Liver (tissue), 9 donors: ENCODE data around the gene SCARB1. TPM values are rescaled to one million over a fixed set of nuclear protein-coding genes. Genes with fewer than 3 reads are reported as not detected.
"Not testable (repeated sequence)": the region's sequence is repeated elsewhere in the genome, so short reads cannot be mapped to it uniquely, and the experiment has no call there.

ENCODE experiments used
- DNase-seq: peaks from one replicate; pipeline ENCODE4 v3.0.0-alpha.2; 2017; ENCODE audit warnings: low spot score
- H3K27ac ChIP-seq, 2 donors: one replicate each; pipeline ENCODE4 v1.7.0; 2013; ENCODE audit warnings: inconsistent platforms in 2 of 2, low read length in 2 of 2, control low read depth in 1 of 2, low read depth in 1 of 2, mild to moderate bottlenecking in 1 of 2
- H3K27me3 ChIP-seq, 4 donors: one replicate each; pipeline versions ENCODE4 v1.6.1 to v1.7.0; 2013; ENCODE audit warnings: low read length in 3 of 4, inconsistent platforms in 1 of 4, mild to moderate bottlenecking in 1 of 4, moderate library complexity in 1 of 4; ENCODE audit not compliant: control insufficient read depth in 4 of 4, insufficient read depth in 4 of 4
- H3K36me3 ChIP-seq, 4 donors: one replicate each; pipeline versions ENCODE4 v1.6.1 to v1.7.0; 2013; ENCODE audit warnings: low read length in 3 of 4, mild to moderate bottlenecking in 3 of 4, low read depth in 1 of 4, moderate library complexity in 1 of 4; ENCODE audit not compliant: control insufficient read depth in 4 of 4, insufficient read depth in 3 of 4
- H3K4me1 ChIP-seq, 4 donors: one replicate each; pipeline versions ENCODE4 v1.6.1 to v1.7.0; 2013; ENCODE audit warnings: low read length in 3 of 4, mild to moderate bottlenecking in 3 of 4, moderate library complexity in 1 of 4; ENCODE audit not compliant: control insufficient read depth in 4 of 4, insufficient read depth in 4 of 4
- H3K4me3 ChIP-seq, 3 donors: one replicate each; pipeline versions ENCODE4 v1.6.1 to v1.7.0; 2013; ENCODE audit warnings: low read length in 3 of 3, control low read depth in 1 of 3, low read depth in 1 of 3, mild to moderate bottlenecking in 1 of 3
- H3K9ac ChIP-seq, 2 donors: one replicate each; pipeline ENCODE4 v1.7.0; 2013; ENCODE audit warnings: low read length in 2 of 2, mild to moderate bottlenecking in 2 of 2, moderate library complexity in 2 of 2, control low read depth in 1 of 2, low read depth in 1 of 2
- H3K9me3 ChIP-seq, 4 donors: one replicate each; pipeline versions ENCODE4 v1.6.1 to v1.7.0; 2013; ENCODE audit warnings: low read length in 3 of 4; ENCODE audit not compliant: control insufficient read depth in 4 of 4
- EGR1 ChIP-seq, 2 donors: IDR thresholded peaks; 2 replicates each; pipeline ENCODE4 v1.6.1; 2016 to 2018; ENCODE audit warnings: antibody characterized with exemption in 2 of 2, low read depth in 2 of 2
- FOXA1 ChIP-seq: IDR thresholded peaks from 2 replicates; pipeline ENCODE4 v1.6.1; 2016; ENCODE audit warnings: antibody characterized with exemption
- FOXA2 ChIP-seq: IDR thresholded peaks from 2 replicates; pipeline ENCODE4 v1.6.1; 2016; ENCODE audit warnings: antibody characterized with exemption
- GABPA ChIP-seq, 2 donors: IDR thresholded peaks in 1 of 2; conservative IDR thresholded peaks in 1 of 2; 2 replicates each; pipeline ENCODE4 v1.6.1; 2016; ENCODE audit warnings: antibody characterized with exemption in 2 of 2, mild to moderate bottlenecking in 1 of 2, moderate library complexity in 1 of 2
- HNF4A ChIP-seq, 2 donors: conservative IDR thresholded peaks; 2 replicates each; pipeline ENCODE4 v1.6.1; 2016; ENCODE audit warnings: antibody characterized with exemption in 2 of 2, mild to moderate bottlenecking in 2 of 2
- HNF4G ChIP-seq: IDR thresholded peaks from 2 replicates; pipeline ENCODE4 v1.6.1; 2016; ENCODE audit warnings: antibody characterized with exemption
- JUND ChIP-seq, 2 donors: IDR thresholded peaks; 2 replicates each; pipeline ENCODE4 v1.6.1; 2016; ENCODE audit warnings: antibody characterized with exemption in 2 of 2
- NR2F2 ChIP-seq: IDR thresholded peaks from 2 replicates; pipeline ENCODE4 v1.6.1; 2016; ENCODE audit warnings: antibody characterized with exemption
- RAD21 ChIP-seq, 2 donors: IDR thresholded peaks; 2 replicates each; pipeline ENCODE4 v1.6.1; 2016; ENCODE audit warnings: antibody characterized with exemption in 2 of 2, mild to moderate bottlenecking in 2 of 2
- RXRA ChIP-seq, 2 donors: IDR thresholded peaks; 2 replicates each; pipeline ENCODE4 v1.6.1; 2017 to 2018; ENCODE audit warnings: antibody characterized with exemption in 2 of 2, mild to moderate bottlenecking in 1 of 2
- SP1 ChIP-seq: IDR thresholded peaks from 2 replicates; pipeline ENCODE4 v1.6.1; 2018; ENCODE audit warnings: antibody characterized with exemption, mild to moderate bottlenecking
- TAF1 ChIP-seq: conservative IDR thresholded peaks from 2 replicates; pipeline ENCODE4 v1.6.1; 2016; ENCODE audit warnings: antibody characterized with exemption, mild to moderate bottlenecking
- YY1 ChIP-seq: IDR thresholded peaks from 2 replicates; pipeline ENCODE4 v1.6.1; 2016; ENCODE audit warnings: antibody characterized with exemption, mild to moderate bottlenecking
- WGBS: extraction: QIAGEN DNeasy Blood & Tissue Kit; methylation state at CpG from one replicate; pipeline ENCODE4 v1.1.7; 2013; 5-methylcytosine and 5-hydroxymethylcytosine counted together
- polyA plus RNA-seq, 2 donors: library from polyadenylated mRNA; stranded (reverse) in 1 of 2; unstranded in 1 of 2; fragments of 200-250 nt in 1 of 2; fragments of >200 nt in 1 of 2; fragmentation: Nextera tagmentation in 1 of 2; extraction: Ambion mirVana in 1 of 2; gene quantifications; one replicate each; pipeline versions ENCODE4 v1.2.1 to v1.2.3, GENCODE V29; 2013 to 2015
- total RNA-seq, 2 donors: library from RNA; depleted of rRNA; stranded (reverse); fragments of >200 nt; gene quantifications; one replicate each; pipeline ENCODE4 v1.2.3, GENCODE V29; 2014
- TF ChIP-seq, protein P1 (sequence below): fragments of 150-350 bp; IDR thresholded peaks from 2 replicates; pipeline ENCODE4 v1.5.1; 2017; ENCODE audit warnings: improper control_type of control experiment, low read depth, low read length; ENCODE audit not compliant: missing input control
- TF ChIP-seq, protein P2 (sequence below): IDR thresholded peaks from 2 replicates; pipeline ENCODE4 v1.6.1; 2016; ENCODE audit warnings: antibody characterized with exemption
- TF ChIP-seq, protein P3 (sequence below): IDR thresholded peaks from 2 replicates; pipeline ENCODE4 v1.6.1; 2016; ENCODE audit warnings: antibody characterized with exemption
- TF ChIP-seq, protein P4 (sequence below): IDR thresholded peaks from 2 replicates; pipeline ENCODE4 v1.6.1; 2016; ENCODE audit warnings: antibody characterized with exemption
- TF ChIP-seq, protein P5 (sequence below): IDR thresholded peaks from 2 replicates; pipeline ENCODE4 v1.6.1; 2016; ENCODE audit warnings: antibody characterized with exemption, mild to moderate bottlenecking
- donor health status: healthy.
- donor health status: healthy.
- donor health status: healthy.
- donor health status: healthy.
- donor health status: healthy.

Gene SCARB1
- total and polyA plus RNA-seq, 4 donors = 85.3 to 289 (median 141) TPM

DNA sequence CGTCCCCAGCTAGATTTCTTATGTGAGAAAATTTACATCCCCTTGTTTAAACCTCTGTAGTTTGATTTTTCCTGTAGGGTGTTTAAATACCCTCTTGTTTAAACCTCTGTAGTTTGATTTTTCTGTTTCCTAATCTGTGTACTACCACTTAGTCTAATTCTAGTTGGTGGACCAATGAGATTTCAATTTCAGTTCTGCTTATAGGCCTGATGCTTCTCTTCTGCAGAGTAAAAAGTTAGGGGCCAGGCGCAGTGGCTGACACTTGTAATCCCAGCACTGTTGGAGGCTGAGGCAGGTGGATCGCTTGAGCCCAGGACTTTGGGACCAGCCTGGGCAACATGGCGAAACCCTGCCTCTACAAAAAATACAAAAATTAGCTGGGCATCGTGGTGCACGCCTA, 39.3 kb upstream of the SCARB1 start:
- H3K36me3 ChIP-seq = no peaks in the 10 kb centered on the region
- no peak overlapping the region for H3K9ac ChIP-seq
- H3K4me3 ChIP-seq = no peak overlapping the region
- peak overlapping the region in 1 of 2 donors; percentile 25 for H3K27ac ChIP-seq
- no peak for TF ChIP-seq FOXA1
- no peak for TF ChIP-seq TAF1
- H3K9me3 ChIP-seq = no peaks in the 10 kb centered on the region
- H3K27me3 ChIP-seq = no peaks in the 10 kb centered on the region
- WGBS = 96% methylated on average over 6 of the region's 6 CpGs
- DNase-seq = no peak
- H3K4me1 ChIP-seq = peaks cover 10 to 54% (median 42%) of the 10 kb centered on the region in 4 donors

DNA sequence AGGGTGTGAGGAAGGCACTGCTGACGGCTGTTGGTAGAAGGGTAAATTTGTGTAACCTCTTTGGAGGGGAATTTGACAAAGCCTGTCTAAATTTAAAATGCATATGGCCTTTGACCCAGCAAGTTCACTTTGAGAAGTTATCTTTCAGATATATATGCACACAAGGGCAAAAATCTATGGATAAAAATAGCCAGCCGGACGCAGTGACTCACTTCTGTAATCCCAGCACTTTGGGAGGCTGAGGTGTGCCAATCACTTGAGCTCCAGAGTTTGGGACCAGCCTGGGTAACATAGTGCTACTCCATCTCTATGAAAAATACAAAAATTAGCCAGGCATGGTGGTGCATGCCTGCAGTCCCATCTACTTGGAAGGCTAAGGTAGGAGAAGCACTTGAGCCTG, 37.3 kb upstream of the SCARB1 start:
- TF ChIP-seq HNF4G (no peak), YY1 (no peak), GABPA (IDR thresholded peaks at IDR 0.05 in 1 of 2, conservative IDR thresholded peaks at IDR 0.05 in 1 of 2) (no peak), EGR1 (IDR thresholded peaks at IDR 0.05; ENCODE audit: low read depth in 2 of 2) (no peak)
- TF ChIP-seq, protein P1, sequence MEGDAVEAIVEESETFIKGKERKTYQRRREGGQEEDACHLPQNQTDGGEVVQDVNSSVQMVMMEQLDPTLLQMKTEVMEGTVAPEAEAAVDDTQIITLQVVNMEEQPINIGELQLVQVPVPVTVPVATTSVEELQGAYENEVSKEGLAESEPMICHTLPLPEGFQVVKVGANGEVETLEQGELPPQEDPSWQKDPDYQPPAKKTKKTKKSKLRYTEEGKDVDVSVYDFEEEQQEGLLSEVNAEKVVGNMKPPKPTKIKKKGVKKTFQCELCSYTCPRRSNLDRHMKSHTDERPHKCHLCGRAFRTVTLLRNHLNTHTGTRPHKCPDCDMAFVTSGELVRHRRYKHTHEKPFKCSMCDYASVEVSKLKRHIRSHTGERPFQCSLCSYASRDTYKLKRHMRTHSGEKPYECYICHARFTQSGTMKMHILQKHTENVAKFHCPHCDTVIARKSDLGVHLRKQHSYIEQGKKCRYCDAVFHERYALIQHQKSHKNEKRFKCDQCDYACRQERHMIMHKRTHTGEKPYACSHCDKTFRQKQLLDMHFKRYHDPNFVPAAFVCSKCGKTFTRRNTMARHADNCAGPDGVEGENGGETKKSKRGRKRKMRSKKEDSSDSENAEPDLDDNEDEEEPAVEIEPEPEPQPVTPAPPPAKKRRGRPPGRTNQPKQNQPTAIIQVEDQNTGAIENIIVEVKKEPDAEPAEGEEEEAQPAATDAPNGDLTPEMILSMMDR = no peak
- TF ChIP-seq, protein P2, sequence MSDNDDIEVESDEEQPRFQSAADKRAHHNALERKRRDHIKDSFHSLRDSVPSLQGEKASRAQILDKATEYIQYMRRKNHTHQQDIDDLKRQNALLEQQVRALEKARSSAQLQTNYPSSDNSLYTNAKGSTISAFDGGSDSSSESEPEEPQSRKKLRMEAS = no peak
- WGBS = 30% methylated on average over 3 of the region's 3 CpGs
- peaks cover 10 to 52% (median 41%) of the 10 kb centered on the region in 4 donors for H3K4me1 ChIP-seq
- H3K9ac ChIP-seq = no peak overlapping the region
- H3K27ac ChIP-seq = peak overlapping the region; percentile 78 to 81
- no peaks in the 10 kb centered on the region for H3K27me3 ChIP-seq
- no peak overlapping the region for H3K4me3 ChIP-seq
- H3K9me3 ChIP-seq = no peaks in the 10 kb centered on the region
- H3K36me3 ChIP-seq = no peaks in the 10 kb centered on the region
- DNase-seq = no peak

- DNase-seq = not testable (repeated sequence)
- peak overlapping the region in 1 of 2 donors; percentile 47 for H3K9ac ChIP-seq
- 33% methylated on average over 8 of the region's 8 CpGs for WGBS
Measured at GRCh38 chr12:124900345-124900795, 36.7 kb upstream of the SCARB1 start.

More at GRCh38 chr12:124900345-124900795, 36.7 kb upstream of the SCARB1 start:
- H3K4me1 ChIP-seq = peaks cover 10 to 50% (median 38%) of the 10 kb centered on the region in 4 donors
- not testable (repeated sequence) for H3K4me3 ChIP-seq, H3K9me3 ChIP-seq, H3K36me3 ChIP-seq, H3K27me3 ChIP-seq
- TF ChIP-seq RAD21 (IDR thresholded peaks at IDR 0.05) (peak; percentile 45 to 51), GABPA (IDR thresholded peaks at IDR 0.05 in 1 of 2, conservative IDR thresholded peaks at IDR 0.05 in 1 of 2) (peak in 1 of 2 donors; percentile 18), JUND (IDR thresholded peaks at IDR 0.05) (peak; percentile 89 to 92), HNF4G (peak; percentile 95), NR2F2 (peak; percentile 50), RXRA (IDR thresholded peaks at IDR 0.05) (peak; percentile 87 to 92), HNF4A (conservative IDR thresholded peaks at IDR 0.05) (peak; percentile 96 to 97), FOXA1 (peak; percentile 20), FOXA2 (peak; percentile 54), SP1 (peak; percentile 95), YY1 (peak; percentile 97)
- TF ChIP-seq, protein P3, sequence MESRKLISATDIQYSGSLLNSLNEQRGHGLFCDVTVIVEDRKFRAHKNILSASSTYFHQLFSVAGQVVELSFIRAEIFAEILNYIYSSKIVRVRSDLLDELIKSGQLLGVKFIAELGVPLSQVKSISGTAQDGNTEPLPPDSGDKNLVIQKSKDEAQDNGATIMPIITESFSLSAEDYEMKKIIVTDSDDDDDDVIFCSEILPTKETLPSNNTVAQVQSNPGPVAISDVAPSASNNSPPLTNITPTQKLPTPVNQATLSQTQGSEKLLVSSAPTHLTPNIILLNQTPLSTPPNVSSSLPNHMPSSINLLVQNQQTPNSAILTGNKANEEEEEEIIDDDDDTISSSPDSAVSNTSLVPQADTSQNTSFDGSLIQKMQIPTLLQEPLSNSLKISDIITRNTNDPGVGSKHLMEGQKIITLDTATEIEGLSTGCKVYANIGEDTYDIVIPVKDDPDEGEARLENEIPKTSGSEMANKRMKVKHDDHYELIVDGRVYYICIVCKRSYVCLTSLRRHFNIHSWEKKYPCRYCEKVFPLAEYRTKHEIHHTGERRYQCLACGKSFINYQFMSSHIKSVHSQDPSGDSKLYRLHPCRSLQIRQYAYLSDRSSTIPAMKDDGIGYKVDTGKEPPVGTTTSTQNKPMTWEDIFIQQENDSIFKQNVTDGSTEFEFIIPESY = peak; percentile 81
- TF ChIP-seq, protein P4, sequence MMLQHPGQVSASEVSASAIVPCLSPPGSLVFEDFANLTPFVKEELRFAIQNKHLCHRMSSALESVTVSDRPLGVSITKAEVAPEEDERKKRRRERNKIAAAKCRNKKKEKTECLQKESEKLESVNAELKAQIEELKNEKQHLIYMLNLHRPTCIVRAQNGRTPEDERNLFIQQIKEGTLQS = peak; percentile 87
- TF ChIP-seq, protein P5, sequence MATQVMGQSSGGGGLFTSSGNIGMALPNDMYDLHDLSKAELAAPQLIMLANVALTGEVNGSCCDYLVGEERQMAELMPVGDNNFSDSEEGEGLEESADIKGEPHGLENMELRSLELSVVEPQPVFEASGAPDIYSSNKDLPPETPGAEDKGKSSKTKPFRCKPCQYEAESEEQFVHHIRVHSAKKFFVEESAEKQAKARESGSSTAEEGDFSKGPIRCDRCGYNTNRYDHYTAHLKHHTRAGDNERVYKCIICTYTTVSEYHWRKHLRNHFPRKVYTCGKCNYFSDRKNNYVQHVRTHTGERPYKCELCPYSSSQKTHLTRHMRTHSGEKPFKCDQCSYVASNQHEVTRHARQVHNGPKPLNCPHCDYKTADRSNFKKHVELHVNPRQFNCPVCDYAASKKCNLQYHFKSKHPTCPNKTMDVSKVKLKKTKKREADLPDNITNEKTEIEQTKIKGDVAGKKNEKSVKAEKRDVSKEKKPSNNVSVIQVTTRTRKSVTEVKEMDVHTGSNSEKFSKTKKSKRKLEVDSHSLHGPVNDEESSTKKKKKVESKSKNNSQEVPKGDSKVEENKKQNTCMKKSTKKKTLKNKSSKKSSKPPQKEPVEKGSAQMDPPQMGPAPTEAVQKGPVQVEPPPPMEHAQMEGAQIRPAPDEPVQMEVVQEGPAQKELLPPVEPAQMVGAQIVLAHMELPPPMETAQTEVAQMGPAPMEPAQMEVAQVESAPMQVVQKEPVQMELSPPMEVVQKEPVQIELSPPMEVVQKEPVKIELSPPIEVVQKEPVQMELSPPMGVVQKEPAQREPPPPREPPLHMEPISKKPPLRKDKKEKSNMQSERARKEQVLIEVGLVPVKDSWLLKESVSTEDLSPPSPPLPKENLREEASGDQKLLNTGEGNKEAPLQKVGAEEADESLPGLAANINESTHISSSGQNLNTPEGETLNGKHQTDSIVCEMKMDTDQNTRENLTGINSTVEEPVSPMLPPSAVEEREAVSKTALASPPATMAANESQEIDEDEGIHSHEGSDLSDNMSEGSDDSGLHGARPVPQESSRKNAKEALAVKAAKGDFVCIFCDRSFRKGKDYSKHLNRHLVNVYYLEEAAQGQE = peak; percentile 74
- TF ChIP-seq, protein P2 = peak; percentile 81
- peak overlapping the region; percentile 78 to 81 for H3K27ac ChIP-seq
